ENCODE measurements around the gene SOX1. TPM values are rescaled to one million over a fixed set of nuclear protein-coding genes. Genes with fewer than 3 reads are reported as not detected.

The SOX1 gene
- total RNA-seq, 1 experiment from 2014 or later = 0.15 TPM

DNA sequence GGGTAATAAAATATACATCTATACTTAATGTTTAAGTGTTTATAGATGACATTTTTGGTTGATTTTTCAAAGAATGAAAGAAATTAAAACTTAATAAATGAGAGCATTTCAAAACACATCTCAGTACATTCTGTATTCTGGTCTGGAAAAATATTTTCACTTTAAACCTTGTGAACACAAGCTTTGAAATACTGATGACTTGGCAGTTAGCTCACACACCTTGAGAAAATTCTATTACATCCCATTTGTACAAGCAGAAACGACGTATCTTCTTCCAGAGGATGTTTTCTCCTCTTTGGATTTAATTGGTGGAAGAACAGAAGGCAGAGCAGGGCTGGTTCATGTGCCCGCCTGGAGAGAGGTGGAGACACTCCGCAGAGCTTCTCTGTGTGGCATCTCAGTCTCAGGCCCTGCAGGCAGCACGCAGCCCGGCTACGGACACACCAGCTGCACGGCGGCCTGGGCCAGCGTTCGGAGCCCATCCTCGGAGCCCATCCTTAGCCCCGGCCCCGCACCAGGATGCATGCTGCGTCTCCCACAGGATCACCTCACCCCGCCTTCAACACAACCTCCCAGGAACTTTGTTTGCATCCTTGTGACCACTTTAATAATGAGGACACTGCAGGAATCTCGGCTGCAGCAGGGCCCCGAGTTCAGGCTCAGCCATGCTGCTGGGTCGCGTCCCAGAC lies 48.6 kb downstream of the SOX1 start:
- POLR2A ChIA-PET = no interaction called here
- DNase-seq (ENCODE audit: low spot score) (no peak), ATAC-seq (no peak)
- CTCF ChIA-PET = no interaction called here
- TF ChIP-seq, protein P1, sequence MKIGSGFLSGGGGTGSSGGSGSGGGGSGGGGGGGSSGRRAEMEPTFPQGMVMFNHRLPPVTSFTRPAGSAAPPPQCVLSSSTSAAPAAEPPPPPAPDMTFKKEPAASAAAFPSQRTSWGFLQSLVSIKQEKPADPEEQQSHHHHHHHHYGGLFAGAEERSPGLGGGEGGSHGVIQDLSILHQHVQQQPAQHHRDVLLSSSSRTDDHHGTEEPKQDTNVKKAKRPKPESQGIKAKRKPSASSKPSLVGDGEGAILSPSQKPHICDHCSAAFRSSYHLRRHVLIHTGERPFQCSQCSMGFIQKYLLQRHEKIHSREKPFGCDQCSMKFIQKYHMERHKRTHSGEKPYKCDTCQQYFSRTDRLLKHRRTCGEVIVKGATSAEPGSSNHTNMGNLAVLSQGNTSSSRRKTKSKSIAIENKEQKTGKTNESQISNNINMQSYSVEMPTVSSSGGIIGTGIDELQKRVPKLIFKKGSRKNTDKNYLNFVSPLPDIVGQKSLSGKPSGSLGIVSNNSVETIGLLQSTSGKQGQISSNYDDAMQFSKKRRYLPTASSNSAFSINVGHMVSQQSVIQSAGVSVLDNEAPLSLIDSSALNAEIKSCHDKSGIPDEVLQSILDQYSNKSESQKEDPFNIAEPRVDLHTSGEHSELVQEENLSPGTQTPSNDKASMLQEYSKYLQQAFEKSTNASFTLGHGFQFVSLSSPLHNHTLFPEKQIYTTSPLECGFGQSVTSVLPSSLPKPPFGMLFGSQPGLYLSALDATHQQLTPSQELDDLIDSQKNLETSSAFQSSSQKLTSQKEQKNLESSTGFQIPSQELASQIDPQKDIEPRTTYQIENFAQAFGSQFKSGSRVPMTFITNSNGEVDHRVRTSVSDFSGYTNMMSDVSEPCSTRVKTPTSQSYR (CRISPR knock-in tag; IDR thresholded peaks at IDR 0.05) = no peak
- TF ChIP-seq, protein P2, sequence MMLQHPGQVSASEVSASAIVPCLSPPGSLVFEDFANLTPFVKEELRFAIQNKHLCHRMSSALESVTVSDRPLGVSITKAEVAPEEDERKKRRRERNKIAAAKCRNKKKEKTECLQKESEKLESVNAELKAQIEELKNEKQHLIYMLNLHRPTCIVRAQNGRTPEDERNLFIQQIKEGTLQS (CRISPR knock-in tag; conservative IDR thresholded peaks at IDR 0.05) = no peak
- TF ChIP-seq, protein P3, sequence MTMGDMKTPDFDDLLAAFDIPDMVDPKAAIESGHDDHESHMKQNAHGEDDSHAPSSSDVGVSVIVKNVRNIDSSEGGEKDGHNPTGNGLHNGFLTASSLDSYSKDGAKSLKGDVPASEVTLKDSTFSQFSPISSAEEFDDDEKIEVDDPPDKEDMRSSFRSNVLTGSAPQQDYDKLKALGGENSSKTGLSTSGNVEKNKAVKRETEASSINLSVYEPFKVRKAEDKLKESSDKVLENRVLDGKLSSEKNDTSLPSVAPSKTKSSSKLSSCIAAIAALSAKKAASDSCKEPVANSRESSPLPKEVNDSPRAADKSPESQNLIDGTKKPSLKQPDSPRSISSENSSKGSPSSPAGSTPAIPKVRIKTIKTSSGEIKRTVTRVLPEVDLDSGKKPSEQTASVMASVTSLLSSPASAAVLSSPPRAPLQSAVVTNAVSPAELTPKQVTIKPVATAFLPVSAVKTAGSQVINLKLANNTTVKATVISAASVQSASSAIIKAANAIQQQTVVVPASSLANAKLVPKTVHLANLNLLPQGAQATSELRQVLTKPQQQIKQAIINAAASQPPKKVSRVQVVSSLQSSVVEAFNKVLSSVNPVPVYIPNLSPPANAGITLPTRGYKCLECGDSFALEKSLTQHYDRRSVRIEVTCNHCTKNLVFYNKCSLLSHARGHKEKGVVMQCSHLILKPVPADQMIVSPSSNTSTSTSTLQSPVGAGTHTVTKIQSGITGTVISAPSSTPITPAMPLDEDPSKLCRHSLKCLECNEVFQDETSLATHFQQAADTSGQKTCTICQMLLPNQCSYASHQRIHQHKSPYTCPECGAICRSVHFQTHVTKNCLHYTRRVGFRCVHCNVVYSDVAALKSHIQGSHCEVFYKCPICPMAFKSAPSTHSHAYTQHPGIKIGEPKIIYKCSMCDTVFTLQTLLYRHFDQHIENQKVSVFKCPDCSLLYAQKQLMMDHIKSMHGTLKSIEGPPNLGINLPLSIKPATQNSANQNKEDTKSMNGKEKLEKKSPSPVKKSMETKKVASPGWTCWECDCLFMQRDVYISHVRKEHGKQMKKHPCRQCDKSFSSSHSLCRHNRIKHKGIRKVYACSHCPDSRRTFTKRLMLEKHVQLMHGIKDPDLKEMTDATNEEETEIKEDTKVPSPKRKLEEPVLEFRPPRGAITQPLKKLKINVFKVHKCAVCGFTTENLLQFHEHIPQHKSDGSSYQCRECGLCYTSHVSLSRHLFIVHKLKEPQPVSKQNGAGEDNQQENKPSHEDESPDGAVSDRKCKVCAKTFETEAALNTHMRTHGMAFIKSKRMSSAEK (CRISPR knock-in tag; IDR thresholded peaks at IDR 0.05; ENCODE audit: borderline replicate concordance) = no peak
- no peak for TF ChIP-seq ELF4 (CRISPR knock-in tag; IDR thresholded peaks at IDR 0.05; ENCODE audit: low read depth)
- no peak for TF ChIP-seq MXD4 (CRISPR knock-in tag; IDR thresholded peaks at IDR 0.05; ENCODE audit: borderline replicate concordance)
- no peak for TF ChIP-seq ZNF423 (CRISPR knock-in tag; IDR thresholded peaks at IDR 0.05)
- TF ChIP-seq NR1H2 (CRISPR knock-in tag; IDR thresholded peaks at IDR 0.05) = no peak
- TF ChIP-seq, protein P4, sequence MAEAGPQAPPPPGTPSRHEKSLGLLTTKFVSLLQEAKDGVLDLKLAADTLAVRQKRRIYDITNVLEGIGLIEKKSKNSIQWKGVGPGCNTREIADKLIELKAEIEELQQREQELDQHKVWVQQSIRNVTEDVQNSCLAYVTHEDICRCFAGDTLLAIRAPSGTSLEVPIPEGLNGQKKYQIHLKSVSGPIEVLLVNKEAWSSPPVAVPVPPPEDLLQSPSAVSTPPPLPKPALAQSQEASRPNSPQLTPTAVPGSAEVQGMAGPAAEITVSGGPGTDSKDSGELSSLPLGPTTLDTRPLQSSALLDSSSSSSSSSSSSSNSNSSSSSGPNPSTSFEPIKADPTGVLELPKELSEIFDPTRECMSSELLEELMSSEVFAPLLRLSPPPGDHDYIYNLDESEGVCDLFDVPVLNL (CRISPR knock-in tag; IDR thresholded peaks at IDR 0.05; ENCODE audit: borderline replicate concordance, low read depth) = no peak
- TF ChIP-seq, protein P5, sequence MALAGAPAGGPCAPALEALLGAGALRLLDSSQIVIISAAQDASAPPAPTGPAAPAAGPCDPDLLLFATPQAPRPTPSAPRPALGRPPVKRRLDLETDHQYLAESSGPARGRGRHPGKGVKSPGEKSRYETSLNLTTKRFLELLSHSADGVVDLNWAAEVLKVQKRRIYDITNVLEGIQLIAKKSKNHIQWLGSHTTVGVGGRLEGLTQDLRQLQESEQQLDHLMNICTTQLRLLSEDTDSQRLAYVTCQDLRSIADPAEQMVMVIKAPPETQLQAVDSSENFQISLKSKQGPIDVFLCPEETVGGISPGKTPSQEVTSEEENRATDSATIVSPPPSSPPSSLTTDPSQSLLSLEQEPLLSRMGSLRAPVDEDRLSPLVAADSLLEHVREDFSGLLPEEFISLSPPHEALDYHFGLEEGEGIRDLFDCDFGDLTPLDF (CRISPR knock-in tag; IDR thresholded peaks at IDR 0.05) = no peak
- no peak for TF ChIP-seq NFYB (CRISPR knock-in tag; conservative IDR thresholded peaks at IDR 0.05; ENCODE audit: low read depth)
- TF ChIP-seq KAT7 (CRISPR knock-in tag; IDR thresholded peaks at IDR 0.05; ENCODE audit: borderline replicate concordance) = no peak
- TF ChIP-seq, protein P6, sequence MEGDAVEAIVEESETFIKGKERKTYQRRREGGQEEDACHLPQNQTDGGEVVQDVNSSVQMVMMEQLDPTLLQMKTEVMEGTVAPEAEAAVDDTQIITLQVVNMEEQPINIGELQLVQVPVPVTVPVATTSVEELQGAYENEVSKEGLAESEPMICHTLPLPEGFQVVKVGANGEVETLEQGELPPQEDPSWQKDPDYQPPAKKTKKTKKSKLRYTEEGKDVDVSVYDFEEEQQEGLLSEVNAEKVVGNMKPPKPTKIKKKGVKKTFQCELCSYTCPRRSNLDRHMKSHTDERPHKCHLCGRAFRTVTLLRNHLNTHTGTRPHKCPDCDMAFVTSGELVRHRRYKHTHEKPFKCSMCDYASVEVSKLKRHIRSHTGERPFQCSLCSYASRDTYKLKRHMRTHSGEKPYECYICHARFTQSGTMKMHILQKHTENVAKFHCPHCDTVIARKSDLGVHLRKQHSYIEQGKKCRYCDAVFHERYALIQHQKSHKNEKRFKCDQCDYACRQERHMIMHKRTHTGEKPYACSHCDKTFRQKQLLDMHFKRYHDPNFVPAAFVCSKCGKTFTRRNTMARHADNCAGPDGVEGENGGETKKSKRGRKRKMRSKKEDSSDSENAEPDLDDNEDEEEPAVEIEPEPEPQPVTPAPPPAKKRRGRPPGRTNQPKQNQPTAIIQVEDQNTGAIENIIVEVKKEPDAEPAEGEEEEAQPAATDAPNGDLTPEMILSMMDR (IDR thresholded peaks at IDR 0.05) = no peak
- no peak for TF ChIP-seq RORB (CRISPR knock-in tag; IDR thresholded peaks at IDR 0.05)
- TF ChIP-seq, protein P7, sequence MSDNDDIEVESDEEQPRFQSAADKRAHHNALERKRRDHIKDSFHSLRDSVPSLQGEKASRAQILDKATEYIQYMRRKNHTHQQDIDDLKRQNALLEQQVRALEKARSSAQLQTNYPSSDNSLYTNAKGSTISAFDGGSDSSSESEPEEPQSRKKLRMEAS (CRISPR knock-in tag; IDR thresholded peaks at IDR 0.05) = no peak
- TF ChIP-seq HMGA2 (CRISPR knock-in tag; IDR thresholded peaks at IDR 0.05) = no peak
- H3K27me3 Mint-ChIP-seq (ENCODE audit: low read depth) = peaks cover 17% of the 10 kb centered on the region
- no peak overlapping the region for H3K4me3 Mint-ChIP-seq
- H3K9me3 Mint-ChIP-seq = no peaks in the 10 kb centered on the region
- H3K36me3 Mint-ChIP-seq = no peaks in the 10 kb centered on the region
- H3K4me1 Mint-ChIP-seq = no peaks in the 10 kb centered on the region
- H3K27ac Mint-ChIP-seq = no peak overlapping the region
